NCI-H2107 (cell line): ENCODE data around the gene OXER1.
A peak's percentile ranks its signal among the peaks of the same experiment; 100 is the strongest.

Source experiments
- DNase-seq: peaks from one replicate; lab custom pipeline; 2025; lab: John Stamatoyannopoulos, UW

OXER1 gene

DNA sequence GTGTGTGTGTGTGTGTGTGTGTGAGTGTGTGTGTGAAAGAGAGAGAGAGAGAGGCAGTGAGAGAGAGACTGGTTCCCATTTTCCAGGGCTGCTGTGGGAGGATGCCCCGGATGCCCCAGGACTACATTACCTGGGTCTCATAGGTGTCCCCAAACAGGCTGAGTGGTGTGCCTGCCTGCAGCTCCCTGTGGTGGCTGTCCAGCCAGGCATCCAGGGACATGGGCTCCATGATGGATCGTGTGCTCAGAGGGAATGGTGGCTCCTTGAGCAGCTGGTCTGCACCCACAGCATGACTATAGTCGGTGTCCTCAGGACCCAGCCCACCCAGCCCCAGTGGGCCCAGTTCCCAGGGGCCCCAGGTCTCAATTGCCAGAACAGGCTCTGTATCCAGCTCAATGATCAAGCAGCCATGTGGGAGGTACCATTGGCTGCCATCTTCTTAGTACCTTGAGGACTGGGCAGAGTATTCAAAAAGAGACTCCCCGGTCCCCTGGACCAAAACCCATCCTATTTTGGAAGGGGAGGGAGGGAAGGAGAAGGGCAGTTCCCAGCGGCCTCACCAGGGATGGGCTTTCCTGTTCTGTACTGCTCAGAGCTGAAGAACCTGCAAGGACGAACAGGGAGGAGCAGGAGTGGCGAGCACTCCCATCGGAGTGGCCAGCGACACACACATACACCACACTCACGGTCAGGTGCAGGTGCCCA, 5.8 kb upstream of the OXER1 start:
- no peak for DNase-seq

- DNase-seq, result no peak
These were observed 4.8 kb upstream of the OXER1 start for GRCh38 chr2:42768706-42769256.

DNA sequence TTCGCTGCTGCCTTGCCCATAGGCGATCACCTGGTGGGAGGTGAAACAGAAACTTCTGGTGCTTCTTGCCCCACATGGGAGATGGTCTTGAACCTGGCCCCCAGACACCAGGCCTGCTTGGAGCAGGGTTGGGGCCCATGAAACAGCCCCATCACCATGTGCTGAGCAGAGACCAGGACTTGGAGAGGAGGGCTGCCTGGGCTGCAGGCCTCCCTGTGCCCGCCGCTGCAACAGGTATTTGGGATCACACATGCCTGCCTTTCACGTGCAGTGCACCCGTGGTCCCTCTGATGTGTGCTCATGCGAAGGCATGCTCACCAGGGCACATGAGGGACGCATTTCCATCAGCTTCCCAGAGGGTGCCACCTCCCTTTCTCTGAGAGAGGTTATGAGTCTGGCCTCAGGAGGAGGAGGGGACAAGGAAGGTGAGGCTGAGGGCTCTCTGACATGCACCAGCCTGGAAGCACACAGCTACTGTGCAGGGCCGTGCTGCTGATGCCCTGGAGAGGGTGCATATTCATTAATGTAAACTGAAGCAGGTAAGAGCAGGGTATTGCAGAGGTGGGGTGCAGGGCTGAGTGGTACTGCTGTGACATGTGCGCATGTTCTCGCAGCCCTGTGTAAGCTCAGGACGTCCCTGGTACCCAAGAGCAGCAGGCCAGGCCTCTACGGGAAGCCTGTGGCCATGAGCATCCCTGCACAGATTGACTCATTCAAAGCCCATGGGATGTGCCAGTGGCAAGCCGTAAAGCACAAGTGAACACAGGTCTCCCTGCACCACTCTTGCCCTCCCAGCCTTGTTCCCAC, 4.2 kb upstream of the OXER1 start:
- DNase-seq, result no peak

DNA sequence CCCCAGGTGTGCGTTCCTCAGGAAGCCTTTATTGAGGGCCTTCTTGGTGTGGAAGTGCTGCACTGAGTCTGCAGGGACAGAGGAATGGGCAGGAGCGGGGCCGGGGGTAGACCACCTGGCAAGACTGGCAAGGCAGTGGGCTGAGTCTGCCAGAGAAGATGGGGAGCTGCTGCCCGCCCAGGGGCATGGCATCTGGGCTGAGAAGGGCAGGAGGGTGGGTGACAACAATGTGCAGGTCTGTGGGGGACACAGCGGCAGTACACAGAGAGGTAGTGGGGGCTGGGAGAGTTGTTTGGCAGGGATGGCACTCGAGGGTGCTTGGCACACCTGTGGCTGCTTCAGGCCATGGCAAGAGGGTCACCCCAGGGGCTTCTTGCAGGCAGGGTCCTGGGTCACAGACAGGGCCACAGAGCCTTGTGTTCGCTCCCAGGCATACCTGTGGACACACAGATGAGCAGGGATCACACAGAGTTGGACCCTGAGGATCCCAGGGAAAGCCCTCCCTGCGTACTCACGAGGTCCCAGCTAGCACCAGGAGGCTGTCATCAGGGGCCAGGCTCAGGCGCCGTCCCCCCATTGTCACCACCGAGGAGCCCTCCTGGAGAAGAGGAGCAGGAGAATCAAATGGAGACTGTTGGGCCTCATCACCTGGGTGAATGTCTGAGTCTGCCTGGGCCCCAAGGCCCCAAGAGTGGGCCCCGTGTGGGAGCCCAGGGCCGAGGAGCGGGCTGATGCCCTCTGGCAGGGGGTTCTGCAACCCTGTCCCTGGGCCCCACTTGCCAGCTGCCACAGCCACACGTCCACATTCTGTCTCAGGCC, 3.4 kb upstream of the OXER1 start:
- DNase-seq, result no peak

DNA sequence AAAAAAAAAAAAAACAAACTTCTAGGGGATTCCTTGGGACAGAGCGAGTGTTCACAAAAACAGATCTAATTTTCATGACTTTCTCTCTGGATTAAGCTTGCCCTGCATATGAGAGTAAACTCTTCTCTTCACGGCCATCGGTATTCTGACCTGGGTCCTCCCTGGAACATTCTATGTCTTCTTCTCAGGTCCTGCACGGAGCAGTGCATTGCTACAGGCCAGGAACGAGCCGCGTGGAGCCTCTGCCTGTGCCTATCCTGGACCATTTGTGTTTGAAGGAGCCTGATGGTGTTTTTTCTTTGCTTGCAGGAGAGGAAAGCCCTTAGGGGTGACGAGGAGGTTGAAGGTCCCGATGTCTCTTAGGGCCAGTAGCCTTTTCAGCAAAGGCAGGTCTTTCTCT, 1.8 kb upstream of the OXER1 start:
- no peak for DNase-seq

GRCh38 chr2:42764901-42765300, 966 bp upstream of the OXER1 start:
- DNase-seq, result no peak

GRCh38 chr2:42762823-42763804, 821 bp downstream of the OXER1 start:
- DNase-seq, result no peak

GRCh38 chr2:42762155-42762554, 1.8 kb downstream of the OXER1 start:
- DNase-seq, result no peak

DNA sequence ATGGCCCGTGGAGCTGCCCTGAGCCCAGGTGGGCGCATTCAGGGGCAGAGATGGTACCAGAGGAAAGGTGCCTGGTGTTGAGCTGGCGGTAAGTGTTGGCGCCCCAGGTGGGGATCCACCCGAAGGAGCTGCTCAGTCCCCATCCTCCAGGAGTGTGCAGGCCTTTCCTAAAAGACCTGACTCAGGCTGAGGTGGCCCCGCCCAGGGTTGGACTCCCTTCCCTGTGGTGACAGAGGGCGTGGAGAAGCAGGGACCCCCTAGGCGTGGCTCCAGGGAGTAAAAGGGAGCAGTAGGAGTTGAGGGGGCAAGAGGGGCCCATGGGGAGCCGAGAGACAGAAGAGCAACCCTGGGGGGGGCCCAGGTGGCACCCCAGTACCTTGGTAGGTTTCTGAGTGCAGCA, 2.4 kb downstream of the OXER1 start:
- no peak for DNase-seq

DNA sequence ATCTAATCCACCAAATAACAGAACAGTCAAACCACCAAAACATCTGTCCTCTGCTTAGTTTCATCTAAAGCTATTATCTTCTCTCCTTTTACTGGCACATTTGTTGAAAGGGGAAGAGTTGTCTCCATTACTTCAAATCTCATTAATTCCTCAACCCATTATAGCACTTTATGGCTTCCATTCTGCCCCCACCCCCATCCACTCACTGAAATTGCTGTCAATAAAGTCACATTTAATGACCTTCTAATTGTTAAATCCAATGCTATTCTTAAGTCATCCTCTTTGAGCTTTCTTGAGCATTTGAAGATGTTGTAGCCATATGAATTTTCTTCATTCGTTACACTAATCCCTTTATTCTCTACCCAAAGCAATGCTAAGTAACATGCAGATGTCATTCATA, 5.2 kb downstream of the OXER1 start:
- no peak for DNase-seq

DNA sequence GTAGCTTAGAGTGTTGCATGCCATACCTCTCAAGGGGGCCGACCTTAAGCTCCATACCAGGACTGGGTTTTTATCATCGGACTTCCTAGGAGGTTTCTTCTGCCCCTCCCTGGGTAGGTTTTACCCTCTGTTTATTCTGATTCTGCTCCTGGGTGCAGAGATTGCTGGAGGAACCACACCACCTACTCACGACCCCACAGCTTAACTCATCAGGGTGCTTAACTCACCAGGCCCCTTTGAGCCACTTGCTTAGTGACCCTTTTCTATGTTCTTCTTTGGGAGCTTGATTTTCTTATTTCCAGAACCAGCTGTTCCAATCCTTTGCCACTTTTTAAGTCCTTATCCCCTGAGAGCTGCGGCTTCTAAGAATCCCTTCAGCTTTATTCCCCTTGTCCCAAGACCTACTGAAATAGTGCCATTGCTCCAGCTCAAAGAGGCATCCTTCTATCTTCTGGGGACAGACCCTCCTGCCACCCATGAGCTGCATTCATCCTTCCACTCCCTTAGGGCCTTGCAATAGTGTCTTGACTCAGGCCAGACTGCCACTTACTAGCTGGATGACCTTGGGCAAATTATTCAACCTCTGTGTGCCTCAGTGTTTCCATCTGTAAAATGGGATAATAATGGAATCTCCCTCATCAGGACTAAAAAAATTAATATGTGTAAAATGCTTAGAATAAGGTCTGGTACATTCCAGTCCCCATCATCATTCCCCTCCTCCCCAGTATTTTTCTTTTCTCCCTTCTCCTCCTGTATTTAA, 5.8 kb downstream of the OXER1 start:
- DNase-seq, result no peak

DNA sequence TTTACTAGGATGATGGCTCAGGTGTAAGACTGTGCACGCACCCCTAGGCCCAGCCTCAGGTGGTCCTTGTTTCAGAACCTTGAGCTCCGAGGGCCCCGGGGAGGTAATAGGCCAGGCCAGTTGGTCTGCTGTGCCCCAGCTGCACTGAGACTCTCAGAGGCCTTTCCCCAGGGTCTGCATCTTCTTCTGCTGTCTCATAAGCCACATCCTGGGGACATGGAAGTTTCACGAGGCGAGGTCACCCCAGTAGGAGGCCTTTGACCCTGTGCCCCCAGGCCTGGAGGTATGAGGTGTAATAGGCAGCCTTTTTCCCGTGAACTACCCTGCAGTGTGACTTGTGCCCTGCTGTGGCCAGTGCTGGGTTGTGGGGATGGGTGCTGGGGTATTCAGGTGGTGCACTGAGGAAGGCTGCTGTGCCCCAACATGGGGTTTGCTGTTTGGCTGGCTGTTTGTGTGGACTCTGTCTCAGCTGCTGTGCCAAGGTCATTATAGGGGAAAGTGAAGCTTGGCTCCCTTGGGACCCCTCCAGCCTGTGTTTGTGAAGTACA, 6.9 kb downstream of the OXER1 start:
- DNase-seq, result no peak

GRCh38 chr2:42756150-42756775, 7.7 kb downstream of the OXER1 start:
- DNase-seq, result no peak

GRCh38 chr2:42755191-42755880, 8.6 kb downstream of the OXER1 start:
- no peak for DNase-seq

DNA sequence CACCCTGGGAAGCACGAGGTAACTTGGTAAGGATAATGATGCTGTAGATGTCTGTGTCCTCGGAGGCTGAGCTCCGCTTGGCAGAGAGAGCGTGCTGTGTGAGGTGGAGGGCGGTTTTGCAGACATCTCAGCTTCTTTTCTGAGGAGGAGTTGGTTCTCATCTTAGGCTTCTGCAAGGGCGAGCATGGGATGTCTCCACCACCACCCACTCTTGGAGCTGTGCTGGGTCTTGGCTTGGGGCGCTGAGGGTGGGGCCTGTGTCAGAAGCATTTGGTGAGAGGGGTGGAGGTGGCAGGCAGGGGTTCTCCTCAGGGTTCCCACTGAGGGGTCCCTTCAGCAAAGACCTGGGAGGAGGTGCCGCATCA, 9.2 kb downstream of the OXER1 start:
- no peak for DNase-seq

GRCh38 chr2:42754021-42754775, 9.7 kb downstream of the OXER1 start:
- DNase-seq, result peak; percentile 29

DNA sequence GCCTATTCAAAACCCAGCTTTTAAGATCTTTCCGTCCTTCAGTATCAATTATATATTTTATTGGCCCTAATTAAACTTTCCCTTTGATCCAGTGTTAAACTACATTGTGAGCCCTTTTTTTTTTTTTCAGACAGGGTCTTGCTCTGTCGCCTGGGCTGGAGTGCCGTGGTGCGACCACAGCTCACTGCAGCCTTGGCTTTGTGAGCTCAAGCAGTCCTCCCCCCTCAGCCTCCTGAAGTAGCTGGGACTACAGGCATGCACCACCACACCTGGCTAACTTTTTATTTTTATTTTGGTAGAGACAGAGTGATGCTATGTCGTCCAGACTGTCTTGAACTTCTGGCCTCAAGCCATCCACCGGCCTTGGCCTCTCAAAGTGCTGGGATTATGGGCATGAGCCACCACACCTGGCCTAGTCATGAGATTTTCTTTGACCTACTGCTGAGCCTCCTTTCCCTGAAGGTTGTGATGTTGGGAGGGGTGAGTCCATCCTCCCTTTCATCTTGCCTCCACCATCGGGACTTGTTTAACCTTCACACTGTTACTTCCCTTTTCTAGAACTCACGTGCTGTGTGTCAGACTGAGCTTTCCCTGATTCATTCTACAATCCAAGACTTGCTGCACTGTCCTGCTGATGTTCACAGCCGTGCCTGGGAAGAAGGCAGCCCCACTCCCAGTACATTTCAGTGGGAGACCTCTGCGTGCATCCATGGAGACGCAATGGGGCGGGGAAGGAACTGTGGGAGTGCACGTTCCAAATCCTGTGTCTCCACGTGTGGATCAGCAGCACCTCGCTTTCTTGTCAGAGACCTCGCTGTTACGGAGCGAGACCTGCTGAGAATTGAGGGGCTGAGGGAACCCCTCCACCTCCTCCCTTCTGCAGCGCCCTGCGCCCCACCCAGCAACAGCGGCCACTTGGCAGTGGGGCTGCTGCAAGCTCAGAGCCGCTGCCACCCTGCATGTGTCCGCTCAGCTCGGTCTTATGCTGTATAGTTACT, 10.8 kb downstream of the OXER1 start:
- DNase-seq, result no peak
